GM10847 (cell line): ENCODE data around the gene IFNGR2.

Experiments
- POLR2A ChIP-seq: IDR thresholded peaks from 2 replicates; pipeline ENCODE4 v1.6.1; 2011; ENCODE audit not compliant: insufficient read length; ENCODE audit errors: extremely low read depth

Gene IFNGR2

DNA sequence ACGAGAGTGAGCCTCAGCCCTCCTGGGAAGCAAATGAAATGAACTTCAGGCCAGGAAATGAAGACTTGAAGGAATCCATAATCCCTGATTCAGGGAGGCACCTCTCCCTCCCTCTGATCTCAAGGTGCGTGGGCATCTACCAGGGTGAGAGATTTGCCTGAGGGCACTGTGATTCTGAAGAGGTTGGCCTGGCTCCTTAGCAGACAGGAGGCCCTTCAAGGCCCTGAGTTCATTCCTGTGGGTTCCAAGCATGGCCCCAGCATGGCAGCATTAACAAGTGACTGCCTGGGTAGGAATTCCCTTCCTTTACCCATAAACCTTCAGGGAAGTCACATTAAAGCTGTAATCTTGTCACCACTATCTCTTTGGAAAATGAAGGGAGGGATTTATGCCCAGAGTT is 29.8 kb upstream of the IFNGR2 start:
- TF ChIP-seq POLR2A: no peak

GRCh38 chr21:33374080-33374449 is 29.1 kb upstream of the IFNGR2 start:
- no peak for TF ChIP-seq POLR2A

DNA sequence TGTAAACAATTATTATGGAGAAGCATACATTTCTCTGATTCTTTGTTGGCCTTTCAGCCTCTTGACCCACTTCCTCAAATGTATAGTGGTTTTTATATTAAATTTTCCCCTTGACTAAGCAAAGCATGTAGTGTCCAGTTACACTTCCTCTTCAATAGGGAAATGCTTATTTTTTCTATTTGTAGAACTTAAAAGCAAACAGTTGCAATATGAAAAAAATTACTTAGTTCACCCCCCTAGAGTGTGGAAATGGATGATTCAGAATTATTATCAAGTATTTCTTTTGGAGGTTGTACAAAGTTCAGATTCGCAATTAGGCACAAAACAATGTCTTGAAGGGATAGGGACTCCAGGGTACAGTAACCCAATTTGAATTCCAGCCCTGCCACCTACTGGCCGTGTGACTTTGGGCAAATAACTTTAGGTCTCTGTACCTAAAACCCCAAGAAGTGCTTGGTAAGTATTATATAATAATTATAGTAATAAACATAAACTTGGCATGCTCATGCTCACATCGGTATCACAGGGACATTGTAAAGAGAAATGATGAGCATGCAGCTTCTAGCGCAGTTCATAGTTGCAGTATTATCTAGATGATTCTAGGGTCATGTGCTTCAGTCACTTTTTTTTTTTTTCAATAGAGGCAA is 28.6 kb upstream of the IFNGR2 start:
- no peak for TF ChIP-seq POLR2A

DNA sequence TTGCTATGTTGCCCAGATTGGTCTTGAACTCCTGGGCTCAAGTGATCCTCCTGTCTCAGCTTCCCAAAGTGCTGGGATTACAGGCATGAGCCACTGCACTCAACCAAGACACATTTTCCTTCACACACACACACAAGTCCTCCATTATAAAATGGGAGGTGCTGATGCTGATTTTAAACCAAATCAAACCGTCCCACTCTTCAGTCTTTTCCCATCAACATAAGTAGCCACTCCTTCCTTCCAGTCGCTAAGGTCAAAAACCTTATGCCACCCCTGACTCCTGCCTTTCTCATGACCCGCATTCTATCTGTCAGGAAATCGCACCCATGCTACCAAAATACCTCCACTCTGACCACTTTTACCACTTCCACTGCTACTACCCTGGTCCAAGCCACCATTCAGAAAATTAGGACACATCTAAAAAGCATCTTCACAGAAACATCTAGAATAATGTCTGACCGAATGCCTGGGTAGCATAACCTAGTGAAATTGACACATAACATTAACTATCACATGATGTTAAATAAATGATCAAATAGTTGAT is 28.0 kb upstream of the IFNGR2 start:
- no peak for TF ChIP-seq POLR2A

- TF ChIP-seq POLR2A: no peak
These were observed 25.8 kb upstream of the IFNGR2 start for GRCh38 chr21:33377221-33377920.

DNA sequence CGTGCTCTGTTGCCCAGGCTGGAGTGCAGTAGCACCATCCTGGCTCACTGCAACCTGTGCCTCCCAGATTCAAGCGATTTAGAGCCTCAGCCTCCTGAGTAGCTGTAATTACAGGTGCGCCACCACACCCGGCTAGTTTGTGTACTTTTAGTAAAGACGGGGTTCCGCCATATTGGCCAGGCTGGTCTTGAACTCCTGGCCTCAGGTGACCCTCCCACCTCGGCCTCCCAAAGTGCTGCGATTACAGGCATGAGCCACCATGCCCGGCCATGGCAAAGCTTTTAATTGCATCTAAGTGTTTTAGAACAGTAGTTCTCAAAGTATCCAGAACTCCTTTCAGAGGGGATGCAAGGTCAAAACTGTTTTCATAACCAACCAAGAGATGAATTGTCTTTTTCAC is 25.1 kb upstream of the IFNGR2 start:
- TF ChIP-seq POLR2A: no peak

DNA sequence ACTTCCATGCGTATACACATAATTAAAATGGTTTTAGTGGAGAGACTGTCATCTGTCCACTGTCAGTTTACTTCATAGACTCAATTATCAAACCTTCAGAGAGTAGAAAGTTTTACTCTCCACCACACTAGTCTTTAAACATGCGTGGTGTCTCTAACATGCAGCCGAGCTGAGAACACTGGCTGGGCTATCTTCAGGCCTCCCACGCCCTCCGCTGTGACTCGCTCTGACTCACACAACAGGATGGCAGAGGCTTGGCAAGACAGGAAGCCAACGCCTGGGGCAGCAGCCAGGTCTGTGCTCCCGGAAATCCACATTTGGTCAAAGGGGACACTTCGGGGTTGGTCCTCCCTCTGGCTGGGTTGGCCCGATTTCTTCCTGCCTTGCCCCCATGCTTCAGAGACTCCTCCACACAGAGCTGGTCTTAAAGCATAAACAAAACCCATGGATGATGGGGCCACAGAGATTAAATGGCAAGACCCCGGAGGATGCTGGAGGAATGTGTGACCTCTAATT is 22.7 kb upstream of the IFNGR2 start:
- TF ChIP-seq POLR2A: peak; percentile 38

DNA sequence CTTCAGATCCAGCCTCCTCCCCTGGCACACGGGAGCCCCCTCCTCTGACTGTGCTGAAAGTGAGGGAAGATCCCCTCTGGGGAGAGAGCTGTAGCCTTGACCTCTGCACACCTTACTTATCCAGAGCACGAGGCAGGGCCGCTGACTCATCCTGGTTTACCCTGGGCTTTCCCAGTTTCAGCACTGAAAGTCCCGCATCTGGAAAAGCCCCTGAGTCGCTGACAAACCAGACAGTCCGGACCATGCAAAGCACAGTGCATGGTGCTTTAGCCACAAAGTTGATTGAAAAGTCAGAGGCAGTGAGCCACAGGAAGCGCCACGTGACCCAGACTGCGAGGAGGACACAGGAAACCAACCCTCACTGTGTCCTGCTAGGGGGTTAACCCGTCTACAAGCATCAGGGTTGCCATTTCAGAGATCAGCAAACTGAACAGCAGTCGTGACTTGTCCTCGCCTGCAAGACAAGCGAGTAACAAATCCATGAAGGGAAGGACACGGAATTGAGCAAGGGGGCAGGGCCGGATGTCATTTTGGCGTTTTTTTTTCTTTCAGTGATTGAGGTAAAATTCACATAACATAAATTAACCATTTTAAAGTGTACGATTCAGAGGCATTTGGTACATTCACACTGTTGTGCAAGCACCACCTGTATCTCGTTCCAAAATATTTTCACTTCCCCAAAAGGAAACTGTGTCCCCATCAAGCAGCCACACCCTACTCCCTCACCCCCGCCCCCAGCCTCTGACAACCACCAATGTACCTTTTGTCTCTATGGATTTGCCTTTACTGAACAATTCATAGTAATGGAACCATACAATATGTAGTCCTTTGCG is 19.9 kb upstream of the IFNGR2 start:
- peak; percentile 39 for TF ChIP-seq POLR2A

DNA sequence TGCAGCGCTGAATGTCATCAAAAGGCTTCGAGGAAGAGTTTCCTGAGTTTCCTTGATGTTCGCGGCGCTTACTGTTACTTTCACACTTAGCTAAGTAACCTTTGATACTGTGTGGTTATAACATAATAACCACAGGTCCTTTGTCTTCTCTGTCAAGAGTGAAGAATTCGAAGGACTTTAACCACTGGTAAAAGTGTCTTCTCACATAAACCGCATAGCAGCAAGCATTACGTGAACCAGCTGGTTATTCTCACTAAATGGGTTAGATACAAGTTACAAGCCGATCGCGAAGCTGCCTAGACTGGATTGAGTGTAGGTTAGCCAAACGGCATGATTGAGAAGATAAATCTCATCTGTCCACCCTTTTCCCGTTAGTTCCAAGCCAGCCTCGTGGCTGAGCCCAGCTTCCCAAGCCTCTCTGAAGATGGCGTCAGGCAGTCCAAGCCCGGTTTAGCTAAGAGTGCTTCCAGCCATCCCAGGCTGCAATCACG is 18.3 kb upstream of the IFNGR2 start:
- TF ChIP-seq POLR2A: no peak

GRCh38 chr21:33386222-33386784 is 16.9 kb upstream of the IFNGR2 start:
- no peak for TF ChIP-seq POLR2A

DNA sequence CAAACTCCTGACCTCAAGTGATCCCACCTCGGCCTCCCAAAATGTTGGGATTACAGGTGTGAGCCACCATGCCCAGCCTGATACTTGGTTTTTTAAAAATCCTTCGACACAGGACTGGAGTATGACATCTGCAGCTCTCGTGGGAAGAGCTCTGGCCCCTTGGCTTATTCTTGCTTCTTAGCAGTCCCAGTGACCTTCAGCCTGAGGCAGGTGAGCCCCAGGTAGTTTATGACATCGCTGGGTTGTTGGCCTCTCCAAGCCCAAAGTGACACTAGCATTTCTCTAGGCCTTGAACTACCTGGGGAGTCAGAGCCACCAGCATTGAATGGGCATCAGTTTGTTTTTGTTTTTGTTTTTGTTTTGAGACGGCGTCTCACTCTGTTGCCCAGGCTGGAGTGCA is 15.9 kb upstream of the IFNGR2 start:
- TF ChIP-seq POLR2A: no peak

DNA sequence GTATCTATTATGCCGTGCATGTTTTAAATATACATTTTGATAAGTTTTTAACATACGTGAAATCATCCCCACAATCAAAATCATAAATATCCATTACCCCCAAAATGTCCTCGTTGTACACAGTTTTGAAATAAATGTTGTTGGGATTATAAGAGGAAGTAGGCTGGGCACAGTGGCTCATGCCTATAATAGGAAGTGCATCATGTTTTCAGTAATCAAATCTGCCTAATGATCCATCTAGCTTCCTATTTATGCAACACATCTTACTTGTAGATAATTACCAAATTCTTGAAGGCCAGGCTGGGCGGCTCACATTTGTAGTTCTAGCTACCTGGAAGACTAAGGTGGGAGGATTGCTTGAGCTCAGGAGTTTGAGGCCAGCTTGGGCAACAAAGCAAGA is 15.0 kb upstream of the IFNGR2 start:
- no peak for TF ChIP-seq POLR2A

DNA sequence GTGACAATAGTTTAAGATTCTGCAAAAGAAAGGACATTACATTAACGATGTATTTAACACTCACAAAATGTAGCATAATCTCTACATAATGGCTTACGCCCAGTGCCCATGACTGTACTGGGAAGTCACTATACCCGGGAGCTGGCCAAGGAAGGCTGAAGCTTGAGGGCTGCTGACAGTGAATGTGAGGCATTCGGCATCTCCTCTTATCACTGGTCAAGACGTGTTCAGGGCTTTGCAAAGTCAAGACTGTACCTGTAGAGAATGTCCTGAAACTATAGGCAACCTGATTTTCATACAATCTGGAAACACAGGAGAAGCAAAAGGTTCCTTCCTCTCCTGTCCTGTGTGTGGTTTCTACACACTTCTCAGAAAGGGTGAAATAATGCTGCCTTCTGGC is 12.7 kb upstream of the IFNGR2 start:
- TF ChIP-seq POLR2A: no peak

- TF ChIP-seq POLR2A: no peak
These were observed 11.6 kb upstream of the IFNGR2 start for GRCh38 chr21:33391656-33392055.
